MM.1S (cell line): ENCODE data around the gene PLVAP.

ENCODE experiments used
- DNase-seq: peaks from one replicate; pipeline ENCODE4 v3.0.0-alpha.2; 2015
- H2AFZ ChIP-seq: fragments of 300-600 bp; sonication (generic); 2 replicates; pipeline ENCODE4 v1.6.0; 2016; ENCODE audit warnings: antibody characterized with exemption, low read length
- H3F3A ChIP-seq: fragments of 300-600 bp; sonication (generic); 2 replicates; pipeline ENCODE4 v1.6.1; 2016; ENCODE audit warnings: mild to moderate bottlenecking, antibody characterized with exemption, low read length, moderate library complexity, mixed read lengths; ENCODE audit not compliant: insufficient read depth
- H3K27ac ChIP-seq: fragments of 300-600 bp; sonication (generic); 2 replicates; pipeline ENCODE4 v1.5.1; 2016; ENCODE audit warnings: mild to moderate bottlenecking, low read length
- H3K27me3 ChIP-seq: fragments of 300-600 bp; sonication (generic); replicated peaks from 2 replicates; pipeline ENCODE4 v1.6.0; 2016; ENCODE audit warnings: low read length; ENCODE audit not compliant: insufficient read depth
- H3K36me3 ChIP-seq: fragments of 300-600 bp; sonication (generic); replicated peaks from 2 replicates; pipeline ENCODE4 v1.6.1; 2016; ENCODE audit warnings: mild to moderate bottlenecking, low read length, mixed read lengths; ENCODE audit not compliant: insufficient read depth
- H3K4me1 ChIP-seq: fragments of 300-600 bp; sonication (generic); 2 replicates; pipeline ENCODE4 v1.6.1; 2016; ENCODE audit warnings: low read length, mixed read lengths
- H3K4me2 ChIP-seq: fragments of 300-600 bp; sonication (generic); 2 replicates; pipeline ENCODE4 v1.6.0; 2016; ENCODE audit warnings: low read depth, low read length
- H3K4me3 ChIP-seq: fragments of 300-600 bp; sonication (generic); 2 replicates; pipeline ENCODE4 v1.5.1; 2016; ENCODE audit warnings: low read length, mixed read lengths
- H3K79me2 ChIP-seq: fragments of 300-600 bp; sonication (generic); 2 replicates; pipeline ENCODE4 v1.6.1; 2016; ENCODE audit warnings: mixed run types, low read length, mixed read lengths
- H3K9ac ChIP-seq: fragments of 300-600 bp; sonication (generic); 2 replicates; pipeline ENCODE4 v1.6.1; 2016; ENCODE audit warnings: low read length, mixed read lengths
- H3K9me2 ChIP-seq: fragments of 300-600 bp; sonication (generic); replicated peaks from 2 replicates; pipeline ENCODE4 v1.6.1; 2016; ENCODE audit warnings: mild to moderate bottlenecking, low read length, mixed read lengths; ENCODE audit not compliant: insufficient read depth
- H3K9me3 ChIP-seq: fragments of 300-600 bp; sonication (generic); replicated peaks from 2 replicates; pipeline ENCODE4 v1.6.1; 2016; ENCODE audit warnings: mild to moderate bottlenecking, low read length, mixed read lengths; ENCODE audit not compliant: insufficient read depth
- H4K20me1 ChIP-seq: fragments of 300-600 bp; sonication (generic); 2 replicates; pipeline ENCODE4 v1.6.1; 2016; ENCODE audit warnings: mild to moderate bottlenecking, low read length, moderate library complexity, mixed read lengths; ENCODE audit not compliant: insufficient read depth
- CTCF ChIP-seq: fragments of 300-600 bp; sonication (generic); IDR thresholded peaks from 2 replicates; pipeline ENCODE4 v1.5.1; 2016; ENCODE audit warnings: antibody characterized with exemption, low read length, mixed read lengths
- EZH2 ChIP-seq: fragments of 300-600 bp; sonication (generic); optimal IDR thresholded peaks from 2 replicates; pipeline ENCODE3; 2017; ENCODE audit warnings: low read depth, mild to moderate bottlenecking, antibody characterized with exemption, low read length, mixed read lengths
- EZH2phosphoT487 ChIP-seq: fragments of 300-600 bp; sonication (generic); IDR thresholded peaks from 2 replicates; pipeline ENCODE4 v1.6.1; 2018; ENCODE audit warnings: antibody characterized with exemption, low read length

The PLVAP gene

GRCh38 chr19:17351815-17352435 lies 25.2 kb downstream of the PLVAP start:
- H3K79me2 ChIP-seq = no peaks in the 10 kb centered on the region
- H3K4me1 ChIP-seq = no peaks in the 10 kb centered on the region
- no peak for DNase-seq
- H3K4me3 ChIP-seq = no peak overlapping the region
- H3K36me3 ChIP-seq = no peaks in the 10 kb centered on the region
- H4K20me1 ChIP-seq = no peaks in the 10 kb centered on the region
- TF ChIP-seq EZH2 (no peak), EZH2phosphoT487 (no peak), CTCF (no peak)
- H3K9me3 ChIP-seq = no peaks in the 10 kb centered on the region
- no peak overlapping the region for H2AFZ ChIP-seq
- H3K27me3 ChIP-seq = peaks cover 28% of the 10 kb centered on the region
- no peaks in the 10 kb centered on the region for H3K9me2 ChIP-seq
- H3K4me2 ChIP-seq = no peak overlapping the region
- no peaks in the 10 kb centered on the region for H3F3A ChIP-seq
- H3K27ac ChIP-seq = no peak overlapping the region
- no peak overlapping the region for H3K9ac ChIP-seq

- no peak for DNase-seq
- Histone ChIP-seq H3K79me2 (no peaks in the 10 kb centered on the region), H3K36me3 (no peaks in the 10 kb centered on the region), H4K20me1 (no peaks in the 10 kb centered on the region), H3K9ac (no peak overlapping the region), H3K9me3 (no peaks in the 10 kb centered on the region), H3K4me3 (no peak overlapping the region), H3K4me2 (no peak overlapping the region), H3K27me3 (peaks cover 28% of the 10 kb centered on the region), H3F3A (no peaks in the 10 kb centered on the region), H2AFZ (no peak overlapping the region), H3K27ac (no peak overlapping the region), H3K4me1 (no peaks in the 10 kb centered on the region), H3K9me2 (no peaks in the 10 kb centered on the region)
- no peak for TF ChIP-seq CTCF
- TF ChIP-seq EZH2 = no peak
These were observed 28.4 kb downstream of the PLVAP start for GRCh38 chr19:17348700-17349099.

- no peaks in the 10 kb centered on the region for H3K4me1 ChIP-seq
- H3K9me3 ChIP-seq = no peaks in the 10 kb centered on the region
- no peak overlapping the region for H3K27ac ChIP-seq
- DNase-seq = no peak
- H3K9me2 ChIP-seq = no peaks in the 10 kb centered on the region
- TF ChIP-seq EZH2 (no peak), EZH2phosphoT487 (no peak), CTCF (no peak)
- H3K4me2 ChIP-seq = no peak overlapping the region
- no peak overlapping the region for H2AFZ ChIP-seq
- H3K36me3 ChIP-seq = no peaks in the 10 kb centered on the region
- H3F3A ChIP-seq = no peaks in the 10 kb centered on the region
- no peak overlapping the region for H3K4me3 ChIP-seq
- H4K20me1 ChIP-seq = no peaks in the 10 kb centered on the region
- H3K9ac ChIP-seq = no peak overlapping the region
- peaks cover 24% of the 10 kb centered on the region for H3K27me3 ChIP-seq
- no peaks in the 10 kb centered on the region for H3K79me2 ChIP-seq
These were observed 29.3 kb downstream of the PLVAP start for GRCh38 chr19:17347877-17348276.
